ENCODE measurements around the gene ZNF70. TPM values are rescaled to one million over a fixed set of nuclear protein-coding genes. Genes with fewer than 3 reads are reported as not detected.
A peak's percentile ranks its signal among the peaks of the same experiment; 100 is the strongest.

Gene ZNF70
- total RNA-seq, 1 donor from 2014 or later = 3.2 TPM

GRCh38 chr22:23764899-23765881 is 14.3 kb upstream of the ZNF70 start:
- DNase-seq (ENCODE audit: missing footprints) (peak; percentile 34), ATAC-seq (no peak)
- intact Hi-C loops (cut with DNase I) = loop anchor here (5.0 kb wide), 2 partner anchors 82 to 138 kb away; no protein-coding TSS in a partner anchor

GRCh38 chr22:23763954-23764353 is 13.0 kb upstream of the ZNF70 start:
- no peak for ATAC-seq
- DNase-seq (ENCODE audit: missing footprints) = peak; percentile 27
- intact Hi-C loops (cut with DNase I) = no loop called here

- DNase-seq (ENCODE audit: missing footprints) (peak; percentile 69), ATAC-seq (no peak)
- intact Hi-C loops (cut with DNase I) = no loop called here
Measured at GRCh38 chr22:23763579-23763945, 12.7 kb upstream of the ZNF70 start.

- ATAC-seq (no peak), DNase-seq (ENCODE audit: missing footprints) (peak; percentile 37)
- intact Hi-C loops (cut with DNase I) = no loop called here
Measured at GRCh38 chr22:23762842-23763578, 12.1 kb upstream of the ZNF70 start, which contains the start of gene C22orf15. Gene C22orf15 (plus strand): TSS chr22:23762990. CDS start chr22:23763307, 317 bp downstream.

GRCh38 chr22:23760056-23760455 is 9.1 kb upstream of the ZNF70 start:
- no peak for ATAC-seq
- intact Hi-C loops (cut with DNase I) = no loop called here
- no peak for DNase-seq (ENCODE audit: missing footprints)

GRCh38 chr22:23759566-23759965 is 8.7 kb upstream of the ZNF70 start:
- no peak for ATAC-seq
- no peak for DNase-seq (ENCODE audit: missing footprints)
- intact Hi-C loops (cut with DNase I) = no loop called here

- ATAC-seq (no peak), DNase-seq (ENCODE audit: missing footprints) (no peak)
- intact Hi-C loops (cut with DNase I) = no loop called here
Measured at GRCh38 chr22:23756891-23757290, 6.0 kb upstream of the ZNF70 start.

- intact Hi-C loops (cut with DNase I) = no loop called here
- ATAC-seq (no peak), DNase-seq (ENCODE audit: missing footprints) (no peak)
Measured at GRCh38 chr22:23755711-23756110, 4.8 kb upstream of the ZNF70 start.

- DNase-seq (ENCODE audit: missing footprints) (no peak), ATAC-seq (no peak)
- intact Hi-C loops (cut with DNase I) = no loop called here
Measured at GRCh38 chr22:23754980-23755636, 4.2 kb upstream of the ZNF70 start.

- DNase-seq (ENCODE audit: missing footprints) = no peak
- ATAC-seq = no peak
- intact Hi-C loops (cut with DNase I) = no loop called here
Measured at GRCh38 chr22:23754220-23754919, 3.5 kb upstream of the ZNF70 start, which contains the start of gene VPREB3. Gene VPREB3 (minus strand): TSS chr22:23754425. CDS start chr22:23754363, 62 bp downstream.

GRCh38 chr22:23753385-23753784 is 2.5 kb upstream of the ZNF70 start:
- ATAC-seq (no peak), DNase-seq (ENCODE audit: missing footprints) (no peak)
- intact Hi-C loops (cut with DNase I) = no loop called here

GRCh38 chr22:23752750-23753149 is 1.8 kb upstream of the ZNF70 start:
- intact Hi-C loops (cut with DNase I) = no loop called here
- DNase-seq (ENCODE audit: missing footprints) = no peak
- no peak for ATAC-seq

- ATAC-seq (no peak), DNase-seq (ENCODE audit: missing footprints) (no peak)
- intact Hi-C loops (cut with DNase I) = no loop called here
Measured at GRCh38 chr22:23752090-23752691, 1.3 kb upstream of the ZNF70 start.

- ATAC-seq (peak; percentile 42), DNase-seq (ENCODE audit: missing footprints) (peak; percentile 65)
- intact Hi-C loops (cut with DNase I) = no loop called here
Measured at GRCh38 chr22:23751441-23751996, 607 bp upstream of the ZNF70 start.

- ATAC-seq = no peak
- intact Hi-C loops (cut with DNase I) = no loop called here
- no peak for DNase-seq (ENCODE audit: missing footprints)
Measured at GRCh38 chr22:23750367-23750713, 572 bp downstream of the ZNF70 start.

GRCh38 chr22:23749841-23750301 is 1.0 kb downstream of the ZNF70 start:
- intact Hi-C loops (cut with DNase I) = no loop called here
- ATAC-seq (peak; percentile 16), DNase-seq (ENCODE audit: missing footprints) (no peak)

GRCh38 chr22:23745791-23746190 is 5.1 kb downstream of the ZNF70 start:
- ATAC-seq (no peak), DNase-seq (ENCODE audit: missing footprints) (no peak)
- intact Hi-C loops (cut with DNase I) = no loop called here

GRCh38 chr22:23744485-23744884 is 6.4 kb downstream of the ZNF70 start:
- ATAC-seq (no peak), DNase-seq (ENCODE audit: missing footprints) (no peak)
- intact Hi-C loops (cut with DNase I) = no loop called here

All from Right ventricle myocardium inferior (tissue), 1 donor.